SU-DHL-6 (cell line): Measurements from ENCODE around the gene MNS1.

Source experiments
- CTCF ChIP-seq: fragments of 200-600 bp; sonication (generic); IDR thresholded peaks from one replicate; pipeline ENCODE4 v1.5.1; 2017; ENCODE audit warnings: antibody characterized with exemption, mild to moderate bottlenecking, low read length, moderate library complexity; ENCODE audit not compliant: insufficient read depth, poor library complexity, severe bottlenecking
- EZH2phosphoT487 ChIP-seq: fragments of 200-600 bp; sonication (generic), shearing (Covaris generic); conservative IDR thresholded peaks from 2 replicates; pipeline ENCODE4 v1.6.1; 2018; ENCODE audit warnings: mild to moderate bottlenecking, antibody characterized with exemption, low read length, moderate library complexity, mixed read lengths

GRCh38 chr15:56475351-56475750 lies 10.4 kb upstream of the MNS1 start:
- TF ChIP-seq CTCF (no peak), EZH2phosphoT487 (no peak)
